HL-60 (cell line): Measurements from ENCODE around the gene WIPF2.

Experiments
- CTCF ChIP-seq: IDR thresholded peaks from one replicate; pipeline ENCODE4 v1.5.1; 2011; ENCODE audit warnings: low read length, control low read depth, inconsistent platforms; ENCODE audit not compliant: insufficient read depth
- REST ChIP-seq: IDR thresholded peaks from 2 replicates; pipeline ENCODE4 v1.6.1; 2012; ENCODE audit warnings: low read depth; ENCODE audit not compliant: insufficient replicate concordance

GRCh38 chr17:40286473-40286872 is 67.4 kb downstream of the WIPF2 start:
- TF ChIP-seq CTCF = no peak
- no peak for TF ChIP-seq REST
